ENCODE measurements around the gene PDSS2. TPM values are rescaled to one million over a fixed set of nuclear protein-coding genes. Genes with fewer than 3 reads are reported as not detected.

Gene PDSS2
- total RNA-seq, 1 donor from 2014 or later, result 6.5 TPM

- no peak for TF ChIP-seq CTCF (IDR thresholded peaks at IDR 0.05; ENCODE audit: partially characterized antibody, unreplicated experiment)
- no peak for DNase-seq
- H3K4me1 Mint-ChIP-seq (ENCODE audit: low read depth, unreplicated experiment), result no peaks in the 10 kb centered on the region
- peaks cover 34% of the 10 kb centered on the region for H3K36me3 Mint-ChIP-seq (ENCODE audit: unreplicated experiment)
- H3K27ac Mint-ChIP-seq (ENCODE audit: unreplicated experiment), result no peak overlapping the region
- peaks cover 3% of the 10 kb centered on the region for H3K9me3 Mint-ChIP-seq (ENCODE audit: unreplicated experiment)
- H3K27me3 Mint-ChIP-seq (ENCODE audit: unreplicated experiment), result no peaks in the 10 kb centered on the region
- H3K4me3 Mint-ChIP-seq (ENCODE audit: unreplicated experiment), result no peak overlapping the region
Observed at GRCh38 chr6:107400616-107401147, 58.7 kb downstream of the PDSS2 start.

GRCh38 chr6:107399935-107400334, 59.4 kb downstream of the PDSS2 start:
- Mint-ChIP-seq H3K9me3 (ENCODE audit: unreplicated experiment) (peaks cover 3% of the 10 kb centered on the region), H3K4me3 (ENCODE audit: unreplicated experiment) (no peak overlapping the region), H3K27me3 (ENCODE audit: unreplicated experiment) (no peaks in the 10 kb centered on the region), H3K36me3 (ENCODE audit: unreplicated experiment) (peaks cover 32% of the 10 kb centered on the region), H3K4me1 (ENCODE audit: low read depth, unreplicated experiment) (no peaks in the 10 kb centered on the region), H3K27ac (ENCODE audit: unreplicated experiment) (no peak overlapping the region)
- no peak for DNase-seq
- no peak for TF ChIP-seq CTCF (IDR thresholded peaks at IDR 0.05; ENCODE audit: partially characterized antibody, unreplicated experiment)

- DNase-seq, result no peak
- peaks cover 29% of the 10 kb centered on the region for H3K36me3 Mint-ChIP-seq (ENCODE audit: unreplicated experiment)
- H3K4me3 Mint-ChIP-seq (ENCODE audit: unreplicated experiment), result no peak overlapping the region
- no peak overlapping the region for H3K27ac Mint-ChIP-seq (ENCODE audit: unreplicated experiment)
- H3K4me1 Mint-ChIP-seq (ENCODE audit: low read depth, unreplicated experiment), result no peaks in the 10 kb centered on the region
- TF ChIP-seq CTCF (IDR thresholded peaks at IDR 0.05; ENCODE audit: partially characterized antibody, unreplicated experiment), result no peak
- no peaks in the 10 kb centered on the region for H3K27me3 Mint-ChIP-seq (ENCODE audit: unreplicated experiment)
- peaks cover 5% of the 10 kb centered on the region for H3K9me3 Mint-ChIP-seq (ENCODE audit: unreplicated experiment)
Observed at GRCh38 chr6:107398001-107398400, 61.4 kb downstream of the PDSS2 start.

- DNase-seq, result no peak
- Mint-ChIP-seq H3K36me3 (ENCODE audit: unreplicated experiment) (peaks cover 23% of the 10 kb centered on the region), H3K27me3 (ENCODE audit: unreplicated experiment) (no peaks in the 10 kb centered on the region), H3K27ac (ENCODE audit: unreplicated experiment) (no peak overlapping the region), H3K4me1 (ENCODE audit: low read depth, unreplicated experiment) (no peaks in the 10 kb centered on the region), H3K9me3 (ENCODE audit: unreplicated experiment) (peaks cover 5% of the 10 kb centered on the region), H3K4me3 (ENCODE audit: unreplicated experiment) (no peak overlapping the region)
- no peak for TF ChIP-seq CTCF (IDR thresholded peaks at IDR 0.05; ENCODE audit: partially characterized antibody, unreplicated experiment)
Observed at GRCh38 chr6:107396211-107396610, 63.2 kb downstream of the PDSS2 start.

- no peak overlapping the region for H3K4me3 Mint-ChIP-seq (ENCODE audit: unreplicated experiment)
- peaks cover 4% of the 10 kb centered on the region for H3K9me3 Mint-ChIP-seq (ENCODE audit: unreplicated experiment)
- DNase-seq, result no peak
- H3K4me1 Mint-ChIP-seq (ENCODE audit: low read depth, unreplicated experiment), result no peaks in the 10 kb centered on the region
- H3K36me3 Mint-ChIP-seq (ENCODE audit: unreplicated experiment), result peaks cover 20% of the 10 kb centered on the region
- no peaks in the 10 kb centered on the region for H3K27me3 Mint-ChIP-seq (ENCODE audit: unreplicated experiment)
- no peak for TF ChIP-seq CTCF (IDR thresholded peaks at IDR 0.05; ENCODE audit: partially characterized antibody, unreplicated experiment)
- H3K27ac Mint-ChIP-seq (ENCODE audit: unreplicated experiment), result no peak overlapping the region
Observed at GRCh38 chr6:107392069-107392468, 67.3 kb downstream of the PDSS2 start.

Data from glutamatergic neuron (in vitro differentiated cells).